Limb (tissue), 2 donors: ENCODE results near the gene BMAL2.

Experiments
- DNase-seq, 2 donors: peaks; one replicate each; pipeline ENCODE4 v3.0.0-alpha.2; 2016; ENCODE audit errors: extremely low spot score in 2 of 2

The BMAL2 gene

GRCh38 chr12:27332714-27333402 lies at the start of gene BMAL2:
TSS of gene BMAL2 (plus strand) at chr12:27332836. CDS start at chr12:27333073, 237 bp downstream.
- DNase-seq, result peak; percentile 11 to 74

GRCh38 chr12:27284021-27284420 lies 48.6 kb upstream of the BMAL2 start:
- DNase-seq, result no peak

- no peak for DNase-seq
These were observed 47.9 kb upstream of the BMAL2 start for GRCh38 chr12:27284751-27285150.

GRCh38 chr12:27285403-27285802 lies 47.2 kb upstream of the BMAL2 start:
- DNase-seq, result no peak

- DNase-seq, result no peak
These were observed 43.2 kb upstream of the BMAL2 start for GRCh38 chr12:27289414-27289813.

GRCh38 chr12:27290501-27291168 lies 42.0 kb upstream of the BMAL2 start:
- DNase-seq, result no peak

GRCh38 chr12:27291862-27292261 lies 40.8 kb upstream of the BMAL2 start:
- no peak for DNase-seq

- DNase-seq, result no peak
These were observed 39.9 kb upstream of the BMAL2 start for GRCh38 chr12:27292718-27293117.

- no peak for DNase-seq
These were observed 39.2 kb upstream of the BMAL2 start for GRCh38 chr12:27293463-27293862.

GRCh38 chr12:27296674-27297073 lies 36.0 kb upstream of the BMAL2 start:
- DNase-seq, result no peak

- no peak for DNase-seq
These were observed 35.1 kb upstream of the BMAL2 start for GRCh38 chr12:27297566-27297965.

GRCh38 chr12:27299102-27299501 lies 33.5 kb upstream of the BMAL2 start:
- no peak for DNase-seq

GRCh38 chr12:27300226-27300625 lies 32.4 kb upstream of the BMAL2 start:
- no peak for DNase-seq

- no peak for DNase-seq
These were observed 29.2 kb upstream of the BMAL2 start for GRCh38 chr12:27303139-27304111.

- DNase-seq, result no peak
These were observed 27.8 kb upstream of the BMAL2 start for GRCh38 chr12:27304856-27305255.

GRCh38 chr12:27305673-27306456 lies 26.8 kb upstream of the BMAL2 start:
- peak in 1 of 2 donors; percentile 74 for DNase-seq

- DNase-seq, result no peak
These were observed 23.2 kb upstream of the BMAL2 start for GRCh38 chr12:27309293-27309994.

GRCh38 chr12:27309995-27310315 lies 22.7 kb upstream of the BMAL2 start:
- DNase-seq, result no peak

GRCh38 chr12:27316947-27317346 lies 15.7 kb upstream of the BMAL2 start:
- DNase-seq, result no peak

- no peak for DNase-seq
These were observed 13.2 kb upstream of the BMAL2 start for GRCh38 chr12:27319409-27319808.

GRCh38 chr12:27319848-27320247 lies 12.8 kb upstream of the BMAL2 start:
- DNase-seq, result no peak
